GM12878 (cell line): ENCODE measurements around the gene NES. TPM values are rescaled to one million over a fixed set of nuclear protein-coding genes. Genes with fewer than 3 reads are reported as not detected.

Experiments used
- ATAC-seq: fragments of 200-7000 bp; cut with Tn5 transposase; 3 replicates; pipeline ENCODE4 v1.9.1; 2020; ENCODE audit warnings: mild to moderate bottlenecking, moderate library complexity
- BruUV-seq: library from RNA; stranded (reverse); fragments of 400-500 nt; replicated peaks from 2 replicates; lab custom pipeline; 2021; lab: Mats Ljungman, UMichigan
- CTCF ChIA-PET: fragments of 300-600 bp; sonication (Branson Sonifier 250); formaldehyde crosslinking; extraction: SDS; loops from one replicate; lab custom pipeline; 2021; ENCODE audit warnings: inconsistent platforms; lab: Yijun Ruan, JAX
- POLR2A ChIA-PET: fragments of 350-600 bp; formaldehyde crosslinking; extraction: SDS; loops from one replicate; lab custom pipeline; 2021; ENCODE audit warnings: inconsistent platforms; lab: Charles Lee
- RAD21 ChIA-PET: fragments of 300-600 bp; sonication (Branson Sonifier 250); formaldehyde crosslinking; loops from one replicate; lab custom pipeline; 2023; ENCODE audit warnings: antibody characterized with exemption; ENCODE audit not compliant: unreplicated experiment; lab: Charles Lee
- SMC1A ChIA-PET: fragments of 300-600 bp; sonication (Branson Sonifier 250); formaldehyde crosslinking; loops from one replicate; lab custom pipeline; 2023; ENCODE audit not compliant: unreplicated experiment, uncharacterized antibody; lab: Charles Lee
- DNase-seq: peaks from one replicate; pipeline ENCODE4 v3.0.0-alpha.2; 2011; ENCODE audit warnings: low read depth, low spot score
- FAIRE-seq: peaks from 3 replicates; lab custom pipeline; 2011; peaks lifted over from hg19 to GRCh38; lab: Jason Lieb, UNC
- H2AFZ ChIP-seq: 2 replicates; pipeline ENCODE4 v1.6.0; 2011; ENCODE audit warnings: low read depth, low read length, control low read depth; ENCODE audit not compliant: control insufficient read depth
- H3K27ac ChIP-seq: 2 replicates; pipeline ENCODE4 v1.5.1; 2011; ENCODE audit warnings: control low read depth; ENCODE audit not compliant: control insufficient read depth, insufficient read depth
- H3K27me3 ChIP-seq, 2 experiments: replicated peaks in 1 of 2; 2 replicates each; pipeline versions ENCODE4 v1.6.0 to v1.6.1; 2011; ENCODE audit warnings: low read length in 1 of 2; ENCODE audit not compliant: control insufficient read depth in 2 of 2, insufficient read depth in 2 of 2
- H3K36me3 ChIP-seq, 2 experiments: 2 replicates each; pipeline ENCODE4 v1.5.1; 2011; ENCODE audit warnings: low read length in 1 of 2; ENCODE audit not compliant: control insufficient read depth in 2 of 2, insufficient read depth in 2 of 2
- H3K4me1 ChIP-seq: 2 replicates; pipeline ENCODE4 v1.6.1; 2011; ENCODE audit warnings: mild to moderate bottlenecking, low read length, moderate library complexity, mixed read lengths; ENCODE audit not compliant: control insufficient read depth, insufficient read depth
- H3K4me2 ChIP-seq: 2 replicates; pipeline ENCODE4 v1.6.0; 2011; ENCODE audit warnings: control low read depth; ENCODE audit not compliant: control insufficient read depth, insufficient read depth
- H3K4me3 ChIP-seq: fragments of 200-600 bp; sonication (generic); 2 replicates; pipeline ENCODE4 v1.5.1; 2016
- H3K79me2 ChIP-seq: 2 replicates; pipeline ENCODE4 v1.6.0; 2011; ENCODE audit warnings: low read length; ENCODE audit not compliant: control insufficient read depth, insufficient read depth
- H3K9ac ChIP-seq: 2 replicates; pipeline ENCODE4 v1.8.0; 2011; ENCODE audit warnings: low read length, control low read depth, mixed read lengths; ENCODE audit not compliant: control insufficient read depth, insufficient read depth
- H3K9me3 ChIP-seq: replicated peaks from 3 replicates; pipeline ENCODE4 v1.5.1; 2011; ENCODE audit warnings: mild to moderate bottlenecking, low read length; ENCODE audit not compliant: control insufficient read depth, insufficient read depth
- H4K20me1 ChIP-seq: 2 replicates; pipeline ENCODE4 v1.6.0; 2011; ENCODE audit not compliant: control insufficient read depth, insufficient read depth
- BRCA1 ChIP-seq: IDR thresholded peaks from 2 replicates; pipeline ENCODE4 v1.6.1; 2011; ENCODE audit warnings: low read depth, low read length, improper control_type of control experiment
- CUX1 ChIP-seq: IDR thresholded peaks from 2 replicates; pipeline ENCODE4 v1.6.1; 2012; ENCODE audit warnings: improper control_type of control experiment, low read depth, low read length; ENCODE audit not compliant: insufficient replicate concordance
- E2F4 ChIP-seq: IDR thresholded peaks from 2 replicates; pipeline ENCODE4 v1.6.1; 2012; ENCODE audit warnings: low read depth, low read length, improper control_type of control experiment
- E2F8 ChIP-seq: fragments of 450-650 bp; IDR thresholded peaks from 2 replicates; pipeline ENCODE4 v1.6.1; 2018; ENCODE audit warnings: mild to moderate bottlenecking, low read depth, moderate library complexity; ENCODE audit not compliant: partially characterized antibody
- ESRRA ChIP-seq: IDR thresholded peaks from 2 replicates; pipeline ENCODE4 v1.6.1; 2012; ENCODE audit warnings: mild to moderate bottlenecking, low read length, improper control_type of control experiment
- IKZF1 ChIP-seq: fragments of 450-650 bp; conservative IDR thresholded peaks from 2 replicates; pipeline ENCODE4 v1.6.1; 2017; ENCODE audit warnings: antibody characterized with exemption, mild to moderate bottlenecking
- LARP7 ChIP-seq: fragments of 450-650 bp; IDR thresholded peaks from 2 replicates; pipeline ENCODE4 v1.6.1; 2017; ENCODE audit warnings: mild to moderate bottlenecking
- MEF2A ChIP-seq: IDR thresholded peaks from 2 replicates; pipeline ENCODE4 v1.6.1; 2011; ENCODE audit warnings: low read depth, mild to moderate bottlenecking, low read length, moderate library complexity; ENCODE audit not compliant: insufficient read depth
- NFXL1 ChIP-seq: fragments of 450-650 bp; IDR thresholded peaks from 2 replicates; pipeline ENCODE4 v1.6.1; 2017; ENCODE audit warnings: antibody characterized with exemption, mild to moderate bottlenecking, borderline replicate concordance
- PAX5 ChIP-seq: IDR thresholded peaks from 2 replicates; pipeline ENCODE4 v1.6.1; 2011; ENCODE audit warnings: low read depth, low read length, borderline replicate concordance
- PAX8 ChIP-seq: fragments of 450-650 bp; IDR thresholded peaks from 2 replicates; pipeline ENCODE4 v1.6.1; 2017; ENCODE audit warnings: mild to moderate bottlenecking, moderate library complexity
- RBBP5 ChIP-seq: fragments of 200-600 bp; sonication (generic); conservative IDR thresholded peaks from 2 replicates; pipeline ENCODE4 v1.6.1; 2016
- RFX5 ChIP-seq: IDR thresholded peaks from 2 replicates; pipeline ENCODE4 v1.6.1; 2011; ENCODE audit warnings: low read depth, low read length, improper control_type of control experiment
- ZBED1 ChIP-seq: IDR thresholded peaks from 2 replicates; pipeline ENCODE4 v1.6.1; 2016; ENCODE audit warnings: borderline replicate concordance
- ZNF217 ChIP-seq: fragments of 450-650 bp; IDR thresholded peaks from 2 replicates; pipeline ENCODE4 v1.6.1; 2017; ENCODE audit warnings: antibody characterized with exemption, mild to moderate bottlenecking
- WGBS: methylation state at CpG from one replicate; pipeline ENCODE4 v1.1.6; 2016; ENCODE audit warnings: low lambda C conversion rate; ENCODE audit not compliant: insufficient replicate concordance, insufficient coverage; ENCODE audit errors: missing lambda C conversion rate; 5-methylcytosine and 5-hydroxymethylcytosine counted together
- in situ Hi-C: fragments of 300-500 bp; cut with MboI; formaldehyde crosslinking; loops from 9 replicates; pipeline ENCODE4 v1.14.3; 2018; ENCODE audit warnings: mixed read lengths
- intact Hi-C: fragments of 100-400 bp; cut with micrococcal nuclease; formaldehyde crosslinking; loops from one replicate; pipeline ENCODE4 v1.14.2; 2022; ENCODE audit not compliant: unreplicated experiment
- polyA plus RNA-seq, 11 experiments: library from polyadenylated mRNA; depleted of rRNA in 4 of 11; unstranded in 6 of 11; stranded (reverse) in 5 of 11; fragments of >200 nt; fragmentation: Nextera tagmentation in 4 of 11; fragmentation: Illumina TruSeq in 1 of 11; extraction: Ambion mirVana in 4 of 11; extraction: Trizol in 1 of 11; gene quantifications; 1 replicate in 1 of 11; 2 replicates in 10 of 11; pipeline versions ENCODE4 v1.2.1 to v1.2.3, GENCODE V29; 2011 to 2016; ENCODE audit warnings: inconsistent platforms in 2 of 11, missing spikeins in 2 of 11, low read depth in 1 of 11
- total RNA-seq, 4 experiments: library from RNA; depleted of rRNA in 3 of 4; stranded (reverse); fragments of >200 nt in 3 of 4; fragmentation: Illumina TruSeq in 1 of 4; extraction: Trizol in 1 of 4; gene quantifications; 2 replicates each; pipeline versions ENCODE4 v1.2.1 to v1.2.3, GENCODE V29; 2013 to 2021

Gene NES
- total and polyA plus RNA-seq, 10 of the 15 experiments (the other 5 are each of a cell fraction or from before 2014, with no cell fraction given), result under 0.01 to 0.15 (median 0.02) TPM; not detected in 4

GRCh38 chr1:156682166-156682890 is 5.1 kb upstream of the NES start:
- 25% methylated on average over 5 of the region's 5 CpGs for WGBS

More at GRCh38 chr1:156682166-156682890, 5.1 kb upstream of the NES start:
- no peak for ATAC-seq
- no peak overlapping the region for H3K4me2 ChIP-seq
- H3K9me3 ChIP-seq, result no peaks in the 10 kb centered on the region
- H3K27me3 ChIP-seq, result peaks cover 7 to 10% of the 10 kb centered on the region in 2 experiments; a peak in 3 of 4 replicates
- no peaks in the 10 kb centered on the region for H4K20me1 ChIP-seq
- no peak for DNase-seq
- RAD21 ChIA-PET, result interaction anchor here (1.0 to 1.2 kb wide), 2 partner anchors 21 to 23 kb away, joined by 3 to 7 read pairs; no protein-coding TSS in a partner anchor
- TF ChIP-seq ESRRA (no peak), BRCA1 (no peak), ZNF217 (no peak), LARP7 (no peak), ZBED1 (no peak), MEF2A (no peak), NFXL1 (no peak), E2F4 (no peak), PAX8 (no peak), IKZF1 (no peak), CUX1 (no peak), PAX5 (no peak), RFX5 (no peak), E2F8 (no peak), RBBP5 (no peak)
- TF ChIP-seq, all 136 proteins: peak for 0
- H3K4me3 ChIP-seq, result no peak overlapping the region
- intact Hi-C loops, result no loop called here
- H2AFZ ChIP-seq, result no peak overlapping the region
- POLR2A ChIA-PET, result interaction anchor here (0.5 to 1.1 kb wide), 2 partner anchors 46 to 80 kb away, joined by 3 read pairs; partner anchors contain the start of genes ISG20L2 and METTL25B
- no peaks in the 10 kb centered on the region for H3K79me2 ChIP-seq
- H3K4me1 ChIP-seq, result peaks cover 16% of the 10 kb centered on the region
- SMC1A ChIA-PET, result interaction anchor here (0.7 to 3.1 kb wide), 2 partner anchors 44 to 55 kb away, joined by 3 to 13 read pairs; no protein-coding TSS in a partner anchor
- H3K36me3 ChIP-seq, result no peaks in the 10 kb centered on the region
- H3K9ac ChIP-seq, result no peak overlapping the region
- no peak overlapping the region for H3K27ac ChIP-seq
- no TSS peak for BruUV-seq
- FAIRE-seq, result no peak
- CTCF ChIA-PET, result interaction anchor here (0.7 to 12.9 kb wide), 10 partner anchors 9 to 208 kb away, joined by 3 to 433 read pairs (median 6); partner anchors contain the start of genes CRABP2, ISG20L2 and METTL25B
- in situ Hi-C loops, result no loop called here
